Activated naive CD4-positive, alpha-beta T cell treated with anti-CD3 and anti-CD28 coated beads for 36 hours (primary cell): Measurements from ENCODE around the gene NEUROD1. TPM values are rescaled to one million over a fixed set of nuclear protein-coding genes. Genes with fewer than 3 reads are reported as not detected.

Experiments
- CTCF ChIA-PET: fragments of 350-600 bp; sonication (Branson Sonifier 250); formaldehyde crosslinking; loops from one replicate; lab custom pipeline; 2021; ENCODE audit warnings: antibody characterized with exemption; lab: Charles Lee
- DNase-seq: peaks from one replicate; pipeline ENCODE4 v3.0.0-alpha.2; 2020
- H3K27ac Mint-ChIP-seq: one replicate; pipeline ENCODE4 v1.8.0; 2021; ENCODE audit warnings: mild to moderate bottlenecking, mixed read lengths
- H3K27me3 Mint-ChIP-seq: one replicate; pipeline ENCODE4 v1.8.0; 2021; ENCODE audit warnings: low read depth, mixed read lengths
- H3K36me3 Mint-ChIP-seq: one replicate; pipeline ENCODE4 v1.8.0; 2021; ENCODE audit warnings: low read depth, mixed read lengths
- H3K4me1 Mint-ChIP-seq: one replicate; pipeline ENCODE4 v1.8.0; 2021; ENCODE audit warnings: low read depth, mixed read lengths
- H3K4me3 Mint-ChIP-seq: one replicate; pipeline ENCODE4 v1.8.0; 2021; ENCODE audit warnings: mild to moderate bottlenecking, moderate library complexity, mixed read lengths
- H3K9me3 Mint-ChIP-seq: one replicate; pipeline ENCODE4 v1.8.0; 2021; ENCODE audit warnings: mixed read lengths
- intact Hi-C: fragments of 100-400 bp; cut with micrococcal nuclease; formaldehyde crosslinking; loops from one replicate; pipeline ENCODE4 v1.15.1; 2023
- total RNA-seq, 2 experiments: library from RNA; stranded (reverse); gene quantifications; one replicate each; pipeline ENCODE4 v1.2.3, GENCODE V29; 2021

NEUROD1 gene
- total RNA-seq, 2 experiments from 2014 or later, result not detected

DNA sequence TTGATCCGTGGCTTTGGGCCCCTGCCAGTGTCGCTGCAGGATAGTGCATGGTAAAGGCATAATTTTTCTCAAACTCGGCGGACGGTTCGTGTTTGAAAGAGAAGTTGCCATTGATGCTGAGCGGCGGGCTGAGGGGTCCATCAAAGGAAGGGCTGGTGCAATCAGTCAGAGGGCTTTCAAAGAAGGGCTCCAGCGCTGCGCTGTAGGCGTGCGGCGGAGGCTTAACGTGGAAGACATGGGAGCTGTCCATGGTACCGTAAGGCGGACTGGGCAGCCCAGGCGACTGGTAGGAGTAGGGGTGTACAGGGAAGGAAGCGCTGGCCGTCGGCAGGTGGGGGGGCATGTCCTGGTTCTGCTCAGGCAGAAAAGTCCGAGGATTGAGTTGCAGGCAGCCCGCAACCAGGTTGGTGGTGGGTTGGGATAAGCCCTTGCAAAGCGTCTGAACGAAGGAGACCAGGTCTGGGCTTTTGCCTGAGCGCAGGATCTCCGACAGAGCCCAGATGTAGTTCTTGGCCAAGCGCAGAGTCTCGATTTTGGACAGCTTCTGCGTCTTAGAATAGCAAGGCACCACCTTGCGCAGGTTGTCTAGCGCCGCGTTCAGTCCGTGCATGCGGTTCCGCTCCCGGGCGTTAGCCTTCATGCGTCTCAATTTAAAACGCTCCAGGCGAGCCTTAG lies 2.3 kb downstream of the NEUROD1 start:
- Mint-ChIP-seq H3K4me3 (peak overlapping the region; percentile 9), H3K36me3 (peaks cover 6% of the 10 kb centered on the region), H3K27me3 (peaks cover 70% of the 10 kb centered on the region), H3K9me3 (no peaks in the 10 kb centered on the region), H3K4me1 (peaks cover 43% of the 10 kb centered on the region), H3K27ac (no peak overlapping the region)
- intact Hi-C loops, result loop anchor here (1.0 to 2.0 kb wide), 2 partner anchors 8 to 215 kb away; no protein-coding TSS in a partner anchor
- peak; percentile 84 for DNase-seq
- CTCF ChIA-PET, result interaction anchor here (1.5 to 1.9 kb wide), 2 partner anchors 21 to 105 kb away, joined by 3 to 5 read pairs; partner anchors contain the start of gene CERKL

DNA sequence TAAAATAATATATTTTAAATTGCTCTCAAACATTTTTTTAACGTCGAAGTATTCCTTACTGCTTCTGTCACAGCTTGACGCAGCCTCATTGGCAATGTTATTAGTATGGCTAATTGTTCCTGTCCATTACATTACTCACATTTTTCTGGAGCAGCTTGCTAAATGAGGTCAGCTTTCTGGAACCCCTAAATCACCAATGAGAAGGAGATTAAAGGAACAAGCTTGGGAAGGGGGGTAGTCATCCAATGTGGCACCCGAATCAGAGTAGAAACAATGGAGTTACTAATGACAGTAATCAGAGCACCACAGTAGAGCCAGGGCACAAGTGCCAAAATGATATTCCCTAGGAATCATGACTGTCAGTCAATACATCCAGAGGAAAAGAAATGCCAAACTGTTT lies 5.1 kb downstream of the NEUROD1 start:
- no peak overlapping the region for H3K4me3 Mint-ChIP-seq
- H3K9me3 Mint-ChIP-seq, result no peaks in the 10 kb centered on the region
- H3K36me3 Mint-ChIP-seq, result peaks cover 6% of the 10 kb centered on the region
- peaks cover 51% of the 10 kb centered on the region for H3K27me3 Mint-ChIP-seq
- peaks cover 27% of the 10 kb centered on the region for H3K4me1 Mint-ChIP-seq
- H3K27ac Mint-ChIP-seq, result no peak overlapping the region
- CTCF ChIA-PET, result no interaction called here
- intact Hi-C loops, result no loop called here
- DNase-seq, result no peak

DNA sequence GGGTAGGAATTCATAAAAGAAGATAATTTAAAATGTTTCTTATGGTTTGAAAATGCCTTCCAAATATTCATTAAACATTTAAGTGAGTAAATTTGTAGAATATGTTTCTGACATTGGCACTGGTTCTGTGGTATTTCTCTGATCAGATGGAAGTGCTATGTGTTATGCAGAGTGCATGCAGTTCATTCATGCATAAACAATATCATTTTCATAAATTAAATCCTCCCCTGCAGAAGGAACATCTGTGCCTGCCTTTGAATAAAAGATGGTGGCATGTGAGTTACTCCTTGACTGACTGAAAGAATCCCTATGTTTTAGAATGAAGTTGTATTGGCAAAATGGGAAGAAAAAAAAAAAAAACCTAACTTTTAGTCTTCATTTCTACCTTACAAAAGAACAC lies 5.9 kb downstream of the NEUROD1 start:
- intact Hi-C loops, result no loop called here
- Mint-ChIP-seq H3K4me1 (peaks cover 25% of the 10 kb centered on the region), H3K36me3 (peaks cover 6% of the 10 kb centered on the region), H3K27me3 (peaks cover 45% of the 10 kb centered on the region), H3K4me3 (no peak overlapping the region), H3K9me3 (no peaks in the 10 kb centered on the region), H3K27ac (no peak overlapping the region)
- DNase-seq, result no peak
- CTCF ChIA-PET, result no interaction called here

DNA sequence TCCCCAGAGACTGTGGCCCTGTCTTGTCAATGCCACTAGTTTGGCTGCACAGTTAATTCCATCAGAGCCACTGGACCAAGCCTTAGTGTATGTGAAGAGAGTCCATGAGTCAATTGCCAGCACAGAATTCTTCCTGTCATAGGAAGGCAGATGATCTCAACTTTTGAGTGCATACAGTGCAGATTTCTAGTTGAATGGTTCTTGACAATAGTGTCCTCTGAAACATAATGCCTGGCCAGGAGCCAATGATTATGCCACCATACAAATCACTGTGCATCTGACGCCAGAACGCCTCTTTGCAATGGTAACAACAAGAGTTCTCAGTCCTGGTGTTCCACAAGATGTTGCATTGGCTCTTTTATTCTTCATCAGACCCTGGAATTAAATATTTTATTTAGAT lies 7.1 kb downstream of the NEUROD1 start:
- no peak for DNase-seq
- H3K27ac Mint-ChIP-seq, result no peak overlapping the region
- H3K4me3 Mint-ChIP-seq, result no peak overlapping the region
- intact Hi-C loops, result no loop called here
- H3K9me3 Mint-ChIP-seq, result no peaks in the 10 kb centered on the region
- H3K36me3 Mint-ChIP-seq, result no peaks in the 10 kb centered on the region
- H3K4me1 Mint-ChIP-seq, result peaks cover 15% of the 10 kb centered on the region
- H3K27me3 Mint-ChIP-seq, result peaks cover 40% of the 10 kb centered on the region
- CTCF ChIA-PET, result interaction anchor here (0.9 kb wide), 1 partner anchor 616 kb away, joined by 4 read pairs; no protein-coding TSS in a partner anchor

DNA sequence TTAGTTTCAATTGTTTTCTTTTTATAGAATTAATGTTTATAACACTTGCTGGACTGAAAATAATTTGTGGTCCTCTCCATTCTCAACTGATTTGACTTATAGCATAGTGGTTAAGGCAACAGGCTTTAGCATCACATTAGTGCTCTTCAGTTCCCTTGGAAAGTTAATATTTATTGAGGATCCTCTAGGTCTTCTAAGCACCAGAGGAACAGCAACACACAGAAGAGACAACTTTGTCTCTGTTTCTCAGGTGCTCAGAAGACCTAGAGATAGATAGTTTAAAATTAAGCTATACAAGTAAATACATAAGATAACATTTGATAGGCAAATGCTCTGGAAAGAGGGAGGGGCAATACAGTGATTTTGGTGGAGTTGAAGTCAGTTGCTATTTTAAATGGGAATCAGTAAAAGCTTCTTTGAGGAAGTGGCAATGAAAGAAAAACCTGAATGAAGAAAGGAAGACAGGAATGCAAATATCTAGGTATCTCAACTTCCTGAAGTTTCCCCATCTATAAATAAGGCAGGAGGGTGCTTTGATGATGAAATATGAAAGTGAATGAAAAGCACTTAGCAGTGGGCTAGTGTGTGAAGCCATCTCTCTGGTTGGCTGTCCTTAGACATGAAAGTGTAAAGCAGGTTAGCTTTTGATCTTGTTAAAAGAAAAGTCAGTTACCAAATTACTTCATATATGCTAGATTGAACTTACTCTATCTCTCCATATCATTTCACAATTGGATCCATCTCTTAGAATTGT lies 7.9 kb downstream of the NEUROD1 start:
- H3K4me3 Mint-ChIP-seq, result no peak overlapping the region
- CTCF ChIA-PET, result no interaction called here
- H3K27ac Mint-ChIP-seq, result no peak overlapping the region
- H3K9me3 Mint-ChIP-seq, result no peaks in the 10 kb centered on the region
- intact Hi-C loops, result loop anchor here (1.0 kb wide), 1 partner anchor 8 kb away; the partner anchor contains the start of gene NEUROD1
- H3K4me1 Mint-ChIP-seq, result peaks cover 11% of the 10 kb centered on the region
- peaks cover 38% of the 10 kb centered on the region for H3K27me3 Mint-ChIP-seq
- no peaks in the 10 kb centered on the region for H3K36me3 Mint-ChIP-seq
- DNase-seq, result no peak

DNA sequence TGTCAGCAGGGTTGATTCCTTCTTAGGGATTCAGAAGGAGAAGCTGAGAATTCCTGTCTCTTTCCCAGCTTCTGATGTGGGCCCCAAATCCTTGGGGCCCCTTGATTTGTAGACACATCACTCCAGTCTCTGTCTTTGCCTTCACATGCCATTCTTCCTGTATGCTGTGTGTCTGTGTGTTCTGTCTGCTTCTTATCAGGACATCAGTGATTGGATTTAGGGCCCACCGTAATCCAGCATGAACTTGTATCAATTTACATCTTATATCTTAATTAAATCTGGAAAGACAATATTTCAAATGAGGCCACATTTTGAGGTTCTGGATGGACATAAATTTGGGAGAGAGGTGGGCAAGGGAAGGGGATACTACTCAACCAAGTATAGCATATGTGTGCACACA lies 9.7 kb downstream of the NEUROD1 start:
- H3K4me3 Mint-ChIP-seq, result no peak overlapping the region
- H3K9me3 Mint-ChIP-seq, result peaks cover 11% of the 10 kb centered on the region
- H3K36me3 Mint-ChIP-seq, result peaks cover 1% of the 10 kb centered on the region
- intact Hi-C loops, result no loop called here
- H3K4me1 Mint-ChIP-seq, result peaks cover 11% of the 10 kb centered on the region
- H3K27me3 Mint-ChIP-seq, result peaks cover 39% of the 10 kb centered on the region
- CTCF ChIA-PET, result interaction anchor here (1.7 kb wide), 1 partner anchor 12 kb away, joined by 3 read pairs; no protein-coding TSS in a partner anchor
- no peak for DNase-seq
- no peak overlapping the region for H3K27ac Mint-ChIP-seq

DNA sequence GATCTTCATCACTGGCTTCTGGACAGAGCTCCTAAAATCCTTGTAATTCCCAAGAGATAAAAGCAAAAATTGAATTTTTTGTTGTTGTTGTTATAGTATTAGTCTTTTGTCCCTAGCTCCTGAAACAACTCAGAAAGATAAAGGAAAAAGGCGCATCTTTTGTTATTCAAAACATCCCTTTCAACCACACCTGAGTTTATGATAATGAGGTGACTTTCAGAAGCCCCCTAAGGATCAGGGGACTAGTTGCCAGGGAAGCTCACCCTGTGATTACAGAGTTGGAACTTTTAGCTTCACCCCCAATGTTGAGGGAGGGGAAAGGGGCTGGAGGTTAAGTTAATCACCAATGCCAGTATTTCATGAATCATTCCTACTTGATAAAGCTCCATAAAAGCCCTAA lies 13.1 kb downstream of the NEUROD1 start:
- no peak for DNase-seq
- H3K4me1 Mint-ChIP-seq, result peaks cover 1% of the 10 kb centered on the region
- intact Hi-C loops, result no loop called here
- H3K9me3 Mint-ChIP-seq, result peaks cover 15% of the 10 kb centered on the region
- peaks cover 30% of the 10 kb centered on the region for H3K27me3 Mint-ChIP-seq
- H3K27ac Mint-ChIP-seq, result no peak overlapping the region
- CTCF ChIA-PET, result interaction anchor here (1.0 kb wide), 1 partner anchor 48 kb away, joined by 3 read pairs; no protein-coding TSS in a partner anchor
- H3K4me3 Mint-ChIP-seq, result no peak overlapping the region
- H3K36me3 Mint-ChIP-seq, result peaks cover 3% of the 10 kb centered on the region

DNA sequence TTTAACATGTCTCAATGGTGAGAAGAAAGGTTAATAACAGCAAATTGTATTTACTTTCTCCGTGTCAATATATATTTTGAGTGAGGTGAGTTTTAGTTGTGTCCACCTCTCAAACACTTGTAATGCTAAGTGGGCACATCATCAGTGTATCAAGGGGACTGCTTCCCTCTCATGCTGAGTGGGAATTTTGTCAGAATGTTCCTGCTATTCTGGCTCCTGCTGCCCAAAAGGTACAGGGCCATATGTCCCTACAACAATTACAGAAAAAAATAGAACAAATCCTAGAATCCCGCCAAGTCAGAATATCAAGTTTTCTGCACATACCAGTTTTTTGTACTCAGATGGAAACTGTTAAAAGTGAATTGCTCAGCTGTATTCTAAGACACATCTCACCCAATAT lies 18.0 kb downstream of the NEUROD1 start:
- H3K27ac Mint-ChIP-seq, result no peak overlapping the region
- CTCF ChIA-PET, result no interaction called here

DNA sequence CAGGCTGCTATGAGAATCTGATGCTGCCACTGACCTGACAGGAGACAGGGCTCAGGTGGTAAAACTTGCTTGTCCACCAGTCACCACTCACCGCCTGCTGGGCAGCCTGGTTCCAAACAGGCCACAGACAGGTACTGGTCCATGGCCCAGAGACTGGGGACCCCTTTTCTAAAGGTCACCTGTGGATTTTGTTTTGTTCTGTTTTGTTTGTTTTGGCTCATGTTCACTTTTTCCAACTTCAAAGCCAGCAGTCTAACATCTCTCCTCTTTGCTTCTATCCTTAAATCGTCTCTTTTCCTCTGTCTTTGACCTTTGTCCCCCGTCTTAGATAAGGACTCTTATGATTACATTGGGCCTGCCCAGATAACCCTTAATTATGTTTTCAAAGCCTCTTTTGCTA lies 20.1 kb downstream of the NEUROD1 start:
- intact Hi-C loops, result no loop called here
- Mint-ChIP-seq H3K9me3 (no peaks in the 10 kb centered on the region), H3K27ac (no peak overlapping the region), H3K36me3 (no peaks in the 10 kb centered on the region), H3K4me1 (peaks cover 6% of the 10 kb centered on the region), H3K4me3 (no peak overlapping the region), H3K27me3 (peaks cover 21% of the 10 kb centered on the region)
- DNase-seq, result no peak
- CTCF ChIA-PET, result no interaction called here

More for the DNA sequence above, 18.0 kb downstream of the NEUROD1 start:
- Mint-ChIP-seq H3K4me1 (peaks cover under 1% of the 10 kb centered on the region), H3K27me3 (peaks cover 20% of the 10 kb centered on the region), H3K4me3 (no peak overlapping the region), H3K9me3 (peaks cover 15% of the 10 kb centered on the region), H3K36me3 (peaks cover 3% of the 10 kb centered on the region)
- DNase-seq, result no peak
- intact Hi-C loops, result no loop called here

DNA sequence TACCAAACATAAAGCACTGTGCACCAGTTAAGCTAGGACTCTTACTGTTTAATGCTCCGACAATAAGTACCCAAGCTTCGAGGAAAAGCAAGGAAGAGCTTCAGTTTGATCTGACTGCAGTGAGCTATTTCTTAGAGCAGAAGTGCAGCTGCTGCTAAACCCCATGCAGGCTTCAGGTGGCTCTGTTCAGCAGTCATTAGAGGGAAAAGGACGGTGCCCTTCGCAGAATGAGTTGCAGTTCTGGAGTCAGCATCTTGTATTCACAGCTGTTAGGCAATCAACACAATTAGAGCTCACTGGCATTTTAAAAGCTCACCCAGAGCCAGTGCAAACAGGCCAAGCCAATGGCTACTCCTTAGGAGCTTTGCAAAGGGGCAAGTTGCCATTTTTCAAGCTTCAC lies 21.9 kb downstream of the NEUROD1 start:
- H3K36me3 Mint-ChIP-seq, result no peaks in the 10 kb centered on the region
- H3K27me3 Mint-ChIP-seq, result peaks cover 26% of the 10 kb centered on the region
- DNase-seq, result no peak
- no peak overlapping the region for H3K4me3 Mint-ChIP-seq
- CTCF ChIA-PET, result interaction anchor here (0.7 to 2.5 kb wide), 4 partner anchors 10 to 56 kb away, joined by 3 to 10 read pairs (median 3); no protein-coding TSS in a partner anchor
- intact Hi-C loops, result no loop called here
- no peaks in the 10 kb centered on the region for H3K9me3 Mint-ChIP-seq
- no peak overlapping the region for H3K27ac Mint-ChIP-seq
- peaks cover 6% of the 10 kb centered on the region for H3K4me1 Mint-ChIP-seq

DNA sequence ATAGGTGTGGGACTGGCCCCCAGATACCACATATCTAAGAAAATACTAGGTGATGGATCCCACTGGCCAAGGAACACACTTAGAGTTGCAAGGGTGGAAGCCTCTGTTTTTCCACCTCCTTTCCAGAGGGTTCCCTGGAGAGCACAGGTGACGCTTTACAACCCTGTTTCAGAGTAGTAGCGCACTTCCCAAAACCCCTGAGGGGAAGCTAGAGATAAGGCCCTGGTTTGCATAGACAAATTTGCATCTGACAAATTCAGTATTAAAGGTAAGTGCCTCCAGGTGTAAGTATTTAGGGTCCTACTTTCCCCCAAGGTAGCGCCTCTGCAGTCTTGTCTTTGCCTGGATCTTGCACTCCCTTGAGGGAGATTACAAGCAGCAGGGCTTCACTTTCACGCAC lies 22.9 kb downstream of the NEUROD1 start:
- Mint-ChIP-seq H3K27ac (no peak overlapping the region), H3K4me3 (peak overlapping the region; percentile 64), H3K36me3 (no peaks in the 10 kb centered on the region), H3K4me1 (peaks cover 6% of the 10 kb centered on the region), H3K27me3 (peaks cover 26% of the 10 kb centered on the region), H3K9me3 (no peaks in the 10 kb centered on the region)
- intact Hi-C loops, result no loop called here
- CTCF ChIA-PET, result interaction anchor here (0.7 to 2.5 kb wide), 3 partner anchors 10 to 57 kb away, joined by 3 to 10 read pairs (median 3); no protein-coding TSS in a partner anchor
- DNase-seq, result no peak

DNA sequence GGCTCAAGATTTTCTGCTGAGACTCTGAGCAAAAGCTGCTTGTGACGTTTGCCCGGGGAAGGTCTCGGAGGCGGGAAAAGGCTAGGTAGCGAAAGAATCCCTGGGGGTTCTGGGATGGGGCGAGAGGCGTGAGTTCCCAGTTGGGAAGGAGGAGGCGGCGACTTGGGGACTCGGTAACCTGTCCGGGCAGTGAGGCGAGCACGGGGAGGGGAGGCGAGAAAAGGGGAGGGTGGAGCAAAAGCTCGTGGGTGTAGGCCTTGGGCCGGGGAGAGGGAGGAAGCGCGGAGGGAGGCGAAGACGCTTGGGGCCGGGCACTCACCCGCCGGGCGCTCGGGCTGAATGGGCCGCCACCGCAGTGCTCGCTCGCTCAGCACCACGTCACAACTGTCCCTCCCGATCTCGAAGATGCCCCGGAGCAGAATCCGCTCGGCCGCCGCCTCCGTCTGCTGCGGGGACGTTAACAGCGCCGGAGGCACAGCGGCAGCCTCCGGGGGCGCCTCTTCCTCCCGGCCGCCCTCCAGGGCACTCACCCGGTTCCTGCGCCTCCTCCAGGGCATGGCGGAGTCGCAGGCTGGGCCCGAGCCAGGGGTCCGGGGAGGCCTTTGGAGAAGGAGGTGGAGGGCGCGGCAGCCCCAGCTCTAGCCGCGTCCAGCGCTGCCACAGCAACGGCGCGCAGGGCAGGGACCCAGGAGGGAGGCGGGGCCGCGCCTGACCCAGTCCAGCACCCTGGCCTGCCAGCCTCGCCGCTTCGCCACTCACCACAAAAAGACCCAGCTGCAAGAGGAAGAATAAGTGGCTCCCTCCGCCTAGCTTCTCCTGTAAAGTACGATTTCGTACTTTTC lies 23.6 kb downstream of the NEUROD1 start, which contains the start of gene CERKL:
CERKL (minus strand) TSS at position 656 of the 842 bp plus-strand sequence; CDS start at position 557, 99 bp downstream.
- Mint-ChIP-seq H3K4me1 (peaks cover 6% of the 10 kb centered on the region), H3K9me3 (no peaks in the 10 kb centered on the region), H3K27ac (no peak within 1 kb of the TSS), H3K36me3 (no peaks in the 10 kb centered on the region), H3K27me3 (peaks cover 26% of the 10 kb centered on the region), H3K4me3 (peak within 1 kb of the TSS; percentile 77)
- intact Hi-C loops, result no loop called here
- CTCF ChIA-PET, result interaction anchor here (0.7 to 2.5 kb wide), 3 partner anchors 9 to 58 kb away, joined by 3 to 10 read pairs (median 3); no protein-coding TSS in a partner anchor
- peak; percentile 33 for DNase-seq
